Central memory CD8-positive, alpha-beta T cell (primary cell): Measurements from ENCODE around the gene TRIM37.
"Not testable (repeated sequence)": the region's sequence is repeated elsewhere in the genome, so short reads cannot be mapped to it uniquely, and the experiment has no call there.

Experiments used
- ATAC-seq: fragments of 150-1000 bp; cut with Tn5 transposase; replicated peaks from 2 replicates; pipeline ENCODE4 v1.10.0; 2022; ENCODE audit warnings: mild to moderate bottlenecking, moderate FRiP score, moderate number of reproducible peaks; ENCODE audit not compliant: poor library complexity, severe bottlenecking; ENCODE audit errors: extremely low read depth
- DNase-seq, 2 donors: peaks; one replicate each; pipeline ENCODE4 v3.0.0; 2021; ENCODE audit warnings: low spot score in 2 of 2
- H3K27ac Mint-ChIP-seq: one replicate; pipeline ENCODE4 v1.8.0; 2022; ENCODE audit warnings: low read depth, mild to moderate bottlenecking, moderate library complexity, mixed read lengths
- H3K27me3 Mint-ChIP-seq: one replicate; pipeline ENCODE4 v1.8.0; 2022; ENCODE audit warnings: mixed read lengths
- H3K36me3 Mint-ChIP-seq: one replicate; pipeline ENCODE4 v1.8.0; 2022; ENCODE audit warnings: mild to moderate bottlenecking, moderate library complexity, mixed read lengths; ENCODE audit not compliant: insufficient read depth
- H3K4me1 Mint-ChIP-seq: one replicate; pipeline ENCODE4 v1.8.0; 2022; ENCODE audit warnings: mixed read lengths
- H3K4me3 Mint-ChIP-seq: one replicate; pipeline ENCODE4 v1.8.0; 2022; ENCODE audit warnings: mild to moderate bottlenecking, moderate library complexity, mixed read lengths
- H3K9me3 Mint-ChIP-seq: one replicate; pipeline ENCODE4 v1.8.0; 2022; ENCODE audit warnings: mixed read lengths

TRIM37 gene

DNA sequence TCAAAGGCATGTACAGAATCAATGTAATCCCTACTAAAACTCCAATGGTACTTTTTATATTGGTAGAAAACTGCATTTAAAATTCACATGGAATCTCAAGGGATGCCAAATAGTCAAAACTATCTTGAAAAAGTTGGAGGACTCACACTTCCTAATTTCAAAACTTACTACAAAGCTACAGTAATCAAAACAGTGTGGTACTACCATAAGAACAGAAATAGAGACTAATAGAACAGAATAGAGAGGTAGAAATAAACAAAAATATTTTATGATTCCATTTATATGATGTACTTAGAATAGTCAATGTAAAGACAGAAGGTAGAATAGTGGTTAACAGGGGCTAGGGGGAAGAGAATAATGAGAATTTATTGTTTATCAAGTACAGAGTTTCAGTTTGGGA is 8.8 kb downstream of the TRIM37 start:
- Mint-ChIP-seq H3K27me3 (no peaks in the 10 kb centered on the region), H3K36me3 (peaks cover 31% of the 10 kb centered on the region), H3K27ac (peak overlapping the region; percentile 24)

DNA sequence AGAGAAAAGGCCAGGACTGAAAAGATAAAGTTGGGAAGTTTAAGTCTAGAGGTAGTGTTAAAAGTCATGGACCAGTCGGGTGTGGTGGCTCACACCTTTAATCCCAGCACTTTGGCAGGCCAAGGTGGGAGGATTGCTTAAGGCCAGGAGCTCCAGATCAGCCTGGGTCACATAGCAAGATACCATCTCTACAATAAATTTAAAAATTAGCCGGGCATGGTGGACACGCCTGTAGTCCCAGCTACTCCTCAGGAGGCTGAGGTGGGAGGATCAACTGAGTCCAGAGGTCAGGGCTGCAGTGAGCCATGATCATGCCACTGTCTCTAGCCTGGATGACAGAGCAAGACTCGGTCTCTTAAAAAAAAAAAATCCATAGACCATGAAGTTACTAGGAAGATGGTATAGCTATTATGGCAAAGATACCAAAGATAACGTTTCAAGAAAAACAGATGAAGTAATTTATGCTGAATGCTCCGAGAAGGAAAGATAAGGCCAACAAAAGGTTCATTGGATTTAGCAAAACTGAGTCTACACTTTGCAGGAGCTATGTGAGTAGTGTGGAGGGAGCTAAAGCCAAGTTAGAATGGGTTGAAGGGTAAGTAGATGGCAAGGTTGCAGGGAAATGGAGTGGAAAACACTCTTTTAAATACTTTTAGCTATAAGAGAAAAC is 11.7 kb downstream of the TRIM37 start:
- Mint-ChIP-seq H3K4me1 (peaks cover 21% of the 10 kb centered on the region), H3K27ac (no peak overlapping the region)

More for the DNA sequence above, 8.8 kb downstream of the TRIM37 start:
- no peak overlapping the region for H3K4me3 Mint-ChIP-seq
- peaks cover 38% of the 10 kb centered on the region for H3K4me1 Mint-ChIP-seq
- no peaks in the 10 kb centered on the region for H3K9me3 Mint-ChIP-seq
- ATAC-seq (no peak), DNase-seq (no peak)

DNA sequence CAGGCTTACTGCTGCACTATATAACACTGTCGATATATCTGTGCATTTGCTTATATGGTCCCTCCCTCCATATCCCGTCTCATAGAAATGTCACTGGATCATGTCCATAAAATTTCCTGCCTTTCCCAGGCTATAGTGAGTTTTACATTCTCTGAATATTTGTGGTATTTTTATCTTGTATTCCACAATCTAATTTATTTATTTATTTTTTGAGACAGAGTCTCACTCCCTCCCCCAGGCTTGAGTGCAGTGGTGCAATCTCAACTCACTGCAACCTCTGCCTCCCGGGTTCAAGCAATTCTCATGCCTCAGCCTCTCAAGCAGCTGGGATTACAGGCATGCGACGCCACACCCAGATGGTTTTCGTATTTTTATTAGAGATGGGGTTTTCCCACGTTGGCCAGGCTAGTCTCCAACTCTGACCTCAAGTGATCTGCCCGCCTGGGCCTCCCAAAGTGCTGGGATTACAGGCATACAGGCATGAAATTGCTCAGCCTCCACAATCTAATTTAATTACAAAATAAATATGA is 12.9 kb downstream of the TRIM37 start:
- Mint-ChIP-seq H3K4me1 (peaks cover 20% of the 10 kb centered on the region), H3K36me3 (peaks cover 19% of the 10 kb centered on the region), H3K9me3 (no peaks in the 10 kb centered on the region), H3K4me3 (no peak overlapping the region), H3K27me3 (no peaks in the 10 kb centered on the region), H3K27ac (no peak overlapping the region)
- ATAC-seq (no peak), DNase-seq (no peak)

More for the DNA sequence above, 11.7 kb downstream of the TRIM37 start:
- no peaks in the 10 kb centered on the region for H3K9me3 Mint-ChIP-seq
- H3K27me3 Mint-ChIP-seq, result no peaks in the 10 kb centered on the region
- H3K4me3 Mint-ChIP-seq, result no peak overlapping the region
- no peak for DNase-seq
- ATAC-seq, result no peak
- H3K36me3 Mint-ChIP-seq, result peaks cover 19% of the 10 kb centered on the region

- H3K9me3 Mint-ChIP-seq, result no peaks in the 10 kb centered on the region
- no peak overlapping the region for H3K4me3 Mint-ChIP-seq
- DNase-seq, result no peak
Measured at GRCh38 chr17:59093145-59093701, 13.5 kb downstream of the TRIM37 start.

DNA sequence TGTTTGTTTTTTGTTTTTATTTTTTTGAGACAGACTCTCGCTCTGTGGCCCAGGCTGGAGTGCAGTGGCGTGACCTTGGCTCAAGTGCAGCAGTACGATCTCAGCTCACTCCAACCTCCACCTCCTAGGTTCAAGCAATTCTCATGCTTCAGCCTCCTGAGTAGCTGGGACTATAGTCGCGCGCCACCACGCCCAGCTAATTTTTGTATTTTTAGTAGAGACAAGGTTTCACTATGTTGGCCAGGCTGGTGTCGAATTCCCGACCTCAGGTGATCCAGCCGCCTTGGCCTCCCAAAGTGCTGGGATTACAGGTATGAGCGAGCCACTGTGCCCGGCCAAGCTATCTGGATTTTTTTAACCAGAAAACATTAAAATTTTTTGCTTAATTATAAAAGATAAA is 16.1 kb downstream of the TRIM37 start:
- not testable (repeated sequence) for ATAC-seq, DNase-seq, H3K9me3 Mint-ChIP-seq, H3K27me3 Mint-ChIP-seq, H3K4me3 Mint-ChIP-seq, H3K27ac Mint-ChIP-seq
- H3K4me1 Mint-ChIP-seq, result peaks cover 13% of the 10 kb centered on the region
- peaks cover 22% of the 10 kb centered on the region for H3K36me3 Mint-ChIP-seq

More at GRCh38 chr17:59093145-59093701, 13.5 kb downstream of the TRIM37 start:
- Mint-ChIP-seq H3K27ac (no peak overlapping the region), H3K27me3 (no peaks in the 10 kb centered on the region), H3K36me3 (peaks cover 21% of the 10 kb centered on the region), H3K4me1 (peaks cover 20% of the 10 kb centered on the region)
- no peak for ATAC-seq

DNA sequence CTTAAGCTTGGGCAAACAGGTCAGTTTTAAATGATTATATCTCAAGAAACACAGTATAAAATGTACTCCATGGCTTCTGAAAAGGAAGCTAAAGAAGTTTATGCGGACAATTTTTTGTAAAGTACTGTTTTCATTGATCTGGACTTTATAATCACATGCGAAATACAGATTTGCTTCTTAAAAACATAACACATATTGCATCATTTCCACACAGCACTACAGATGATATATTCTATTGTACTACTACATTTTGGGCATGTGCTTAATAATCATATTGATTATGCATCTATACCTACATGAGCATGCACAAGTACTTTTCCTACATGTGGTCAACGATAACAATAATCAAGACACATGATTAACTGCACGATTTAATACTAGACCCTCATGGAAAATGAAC is 22.5 kb downstream of the TRIM37 start:
- Mint-ChIP-seq H3K4me1 (peaks cover 6% of the 10 kb centered on the region), H3K9me3 (no peaks in the 10 kb centered on the region), H3K27me3 (no peaks in the 10 kb centered on the region), H3K36me3 (peaks cover 28% of the 10 kb centered on the region), H3K27ac (no peak overlapping the region), H3K4me3 (no peak overlapping the region)
- DNase-seq, result no peak
- no peak for ATAC-seq

GRCh38 chr17:59074494-59074893 is 32.2 kb downstream of the TRIM37 start:
- no peak for ATAC-seq
- Mint-ChIP-seq H3K36me3 (peaks cover 42% of the 10 kb centered on the region), H3K27ac (no peak overlapping the region)

DNA sequence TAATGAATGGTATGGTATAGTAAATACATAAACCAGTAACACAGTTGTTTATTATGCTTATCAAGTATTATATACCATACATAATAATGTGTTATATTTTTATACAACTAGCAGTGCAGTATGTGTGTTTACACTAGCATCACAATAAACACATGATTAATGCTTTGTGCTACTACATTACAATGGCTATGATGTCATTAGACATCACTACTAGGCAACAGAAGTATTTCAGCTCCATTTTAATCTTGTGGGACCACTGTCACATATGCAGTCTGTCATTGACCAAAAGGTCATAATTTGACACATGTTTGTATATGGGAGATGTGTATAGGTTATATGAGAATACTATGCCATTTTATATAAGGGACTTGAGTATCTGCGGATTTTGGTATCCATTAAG is 32.7 kb downstream of the TRIM37 start:
- Mint-ChIP-seq H3K4me3 (no peak overlapping the region), H3K9me3 (no peaks in the 10 kb centered on the region), H3K4me1 (no peaks in the 10 kb centered on the region), H3K36me3 (peaks cover 44% of the 10 kb centered on the region), H3K27ac (no peak overlapping the region), H3K27me3 (no peaks in the 10 kb centered on the region)
- ATAC-seq, result no peak
- no peak for DNase-seq

More at GRCh38 chr17:59074494-59074893, 32.2 kb downstream of the TRIM37 start:
- Mint-ChIP-seq H3K4me3 (no peak overlapping the region), H3K9me3 (no peaks in the 10 kb centered on the region), H3K4me1 (no peaks in the 10 kb centered on the region), H3K27me3 (no peaks in the 10 kb centered on the region)
- no peak for DNase-seq

DNA sequence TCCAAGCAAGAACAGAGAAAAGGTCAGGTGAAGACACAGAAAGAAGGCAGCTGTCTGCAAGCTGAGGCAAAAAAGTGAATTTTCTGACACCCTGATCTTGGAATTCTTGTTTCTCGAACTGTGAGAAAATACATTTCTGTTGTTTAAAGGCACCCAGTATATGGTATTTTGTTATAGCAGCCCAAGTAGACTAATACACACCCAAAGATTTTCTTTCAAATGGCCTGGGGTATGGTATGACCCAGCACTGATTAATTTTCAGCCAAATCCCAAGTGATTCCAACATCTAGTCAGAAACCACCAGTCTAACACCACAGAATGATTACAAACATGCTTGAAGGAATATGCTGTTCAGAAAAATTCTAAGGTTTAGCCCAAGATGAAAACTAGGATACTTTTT is 36.8 kb downstream of the TRIM37 start:
- Mint-ChIP-seq H3K27me3 (no peaks in the 10 kb centered on the region), H3K27ac (no peak overlapping the region), H3K4me1 (peaks cover 5% of the 10 kb centered on the region), H3K36me3 (peaks cover 38% of the 10 kb centered on the region), H3K9me3 (no peaks in the 10 kb centered on the region), H3K4me3 (no peak overlapping the region)
- DNase-seq (no peak), ATAC-seq (no peak)

DNA sequence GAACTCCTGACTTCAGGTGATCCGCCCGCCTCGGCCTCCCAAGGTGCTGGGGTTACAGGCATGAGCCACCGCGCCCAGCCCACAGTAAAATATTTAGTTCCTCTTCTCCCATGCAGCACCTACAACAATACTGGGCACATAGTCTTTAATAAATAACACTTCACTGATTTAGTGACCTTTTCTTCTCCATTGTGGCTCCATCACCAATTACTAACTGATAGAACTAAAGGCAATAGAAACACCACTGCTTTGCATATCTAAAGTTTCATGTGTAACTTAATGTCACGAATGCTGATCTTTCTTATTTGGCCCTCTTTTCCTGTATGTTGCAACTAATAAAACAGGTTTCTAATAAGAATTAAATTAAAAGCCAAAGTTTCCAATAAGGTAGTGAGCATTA is 38.9 kb downstream of the TRIM37 start:
- Mint-ChIP-seq H3K36me3 (peaks cover 43% of the 10 kb centered on the region), H3K4me3 (no peak overlapping the region), H3K27me3 (no peaks in the 10 kb centered on the region), H3K27ac (no peak overlapping the region), H3K9me3 (no peaks in the 10 kb centered on the region), H3K4me1 (peaks cover 5% of the 10 kb centered on the region)
- DNase-seq (no peak), ATAC-seq (no peak)

- Mint-ChIP-seq H3K27me3 (no peaks in the 10 kb centered on the region), H3K4me3 (no peak overlapping the region), H3K9me3 (no peaks in the 10 kb centered on the region), H3K36me3 (peaks cover 46% of the 10 kb centered on the region), H3K4me1 (peaks cover 5% of the 10 kb centered on the region), H3K27ac (no peak overlapping the region)
- DNase-seq, result no peak
- no peak for ATAC-seq
Measured at GRCh38 chr17:59067340-59067739, 39.3 kb downstream of the TRIM37 start.

DNA sequence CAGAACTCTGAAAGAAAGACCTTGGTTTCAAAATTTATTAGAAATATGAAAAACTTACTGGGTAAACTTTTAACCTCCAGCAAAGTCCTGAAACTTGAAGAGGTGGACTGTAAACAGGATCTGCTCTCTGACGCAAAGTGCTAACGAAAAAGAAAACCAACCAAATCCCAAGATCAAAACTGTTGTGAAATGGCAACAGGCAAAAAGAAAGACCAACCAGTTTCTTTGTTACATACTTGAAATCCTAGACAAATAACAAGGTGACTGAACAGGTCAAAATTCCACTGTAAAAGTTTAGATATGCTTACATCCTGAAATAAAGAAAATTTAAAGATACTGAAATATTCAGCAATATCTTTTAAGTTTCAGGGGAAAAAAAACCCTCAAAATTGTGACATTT is 44.2 kb downstream of the TRIM37 start:
- H3K4me1 Mint-ChIP-seq, result peaks cover 5% of the 10 kb centered on the region
- no peak for ATAC-seq
- H3K27me3 Mint-ChIP-seq, result no peaks in the 10 kb centered on the region
- DNase-seq, result no peak
- H3K4me3 Mint-ChIP-seq, result no peak overlapping the region
- H3K27ac Mint-ChIP-seq, result no peak overlapping the region
- no peaks in the 10 kb centered on the region for H3K9me3 Mint-ChIP-seq
- H3K36me3 Mint-ChIP-seq, result peaks cover 42% of the 10 kb centered on the region

DNA sequence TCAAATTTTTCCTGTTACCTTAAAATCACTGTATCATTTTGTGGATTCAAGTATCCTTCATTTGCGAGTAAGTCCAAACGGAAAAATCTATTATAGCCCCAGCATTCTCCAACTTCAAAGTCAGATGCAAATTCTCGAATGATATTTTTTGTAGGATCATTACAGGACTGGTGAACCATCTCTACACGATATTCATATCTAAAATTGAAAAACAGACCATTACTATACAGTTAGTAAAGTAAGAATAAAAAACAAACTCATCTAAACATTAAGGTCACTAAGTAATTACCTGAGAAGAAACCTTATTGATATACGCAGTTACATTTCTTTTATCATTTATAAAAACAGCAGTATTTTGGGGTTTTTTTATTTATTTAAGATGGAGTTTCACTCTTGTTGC is 49.8 kb downstream of the TRIM37 start:
- H3K4me1 Mint-ChIP-seq, result no peaks in the 10 kb centered on the region
- no peak for ATAC-seq
- no peak overlapping the region for H3K27ac Mint-ChIP-seq
- peaks cover 52% of the 10 kb centered on the region for H3K36me3 Mint-ChIP-seq
- no peak overlapping the region for H3K4me3 Mint-ChIP-seq
- DNase-seq, result no peak
- H3K9me3 Mint-ChIP-seq, result no peaks in the 10 kb centered on the region
- H3K27me3 Mint-ChIP-seq, result no peaks in the 10 kb centered on the region
